Measurements from ENCODE around the gene GALNT17. TPM values are rescaled to one million over a fixed set of nuclear protein-coding genes. Genes with fewer than 3 reads are reported as not detected.

Gene GALNT17
- polyA plus RNA-seq, 1 experiment = not detected

- no peak for DNase-seq (ENCODE audit: low read depth, low spot score)
- H3K9me3 ChIP-seq (ENCODE audit: control insufficient read depth, insufficient read depth, low read length) = peaks cover 47% of the 10 kb centered on the region
- H3K4me3 ChIP-seq (ENCODE audit: low read depth, low read length) = no peak overlapping the region
- no peaks in the 10 kb centered on the region for H3K27me3 ChIP-seq (ENCODE audit: control insufficient read depth, insufficient read depth, low read length)
- ChIA-PET CTCF (no interaction called here), POLR2A (no interaction called here)
- no peak overlapping the region for H3K27ac ChIP-seq (ENCODE audit: low read depth, low read length)
- TF ChIP-seq, protein P1, sequence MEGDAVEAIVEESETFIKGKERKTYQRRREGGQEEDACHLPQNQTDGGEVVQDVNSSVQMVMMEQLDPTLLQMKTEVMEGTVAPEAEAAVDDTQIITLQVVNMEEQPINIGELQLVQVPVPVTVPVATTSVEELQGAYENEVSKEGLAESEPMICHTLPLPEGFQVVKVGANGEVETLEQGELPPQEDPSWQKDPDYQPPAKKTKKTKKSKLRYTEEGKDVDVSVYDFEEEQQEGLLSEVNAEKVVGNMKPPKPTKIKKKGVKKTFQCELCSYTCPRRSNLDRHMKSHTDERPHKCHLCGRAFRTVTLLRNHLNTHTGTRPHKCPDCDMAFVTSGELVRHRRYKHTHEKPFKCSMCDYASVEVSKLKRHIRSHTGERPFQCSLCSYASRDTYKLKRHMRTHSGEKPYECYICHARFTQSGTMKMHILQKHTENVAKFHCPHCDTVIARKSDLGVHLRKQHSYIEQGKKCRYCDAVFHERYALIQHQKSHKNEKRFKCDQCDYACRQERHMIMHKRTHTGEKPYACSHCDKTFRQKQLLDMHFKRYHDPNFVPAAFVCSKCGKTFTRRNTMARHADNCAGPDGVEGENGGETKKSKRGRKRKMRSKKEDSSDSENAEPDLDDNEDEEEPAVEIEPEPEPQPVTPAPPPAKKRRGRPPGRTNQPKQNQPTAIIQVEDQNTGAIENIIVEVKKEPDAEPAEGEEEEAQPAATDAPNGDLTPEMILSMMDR (IDR thresholded peaks at IDR 0.05; ENCODE audit: low read depth, low read length) = no peak
Measured at GRCh38 chr7:71716690-71717089, 584.7 kb downstream of the GALNT17 start.

GRCh38 chr7:71718563-71718962 lies 586.6 kb downstream of the GALNT17 start:
- DNase-seq (ENCODE audit: low read depth, low spot score) = no peak
- H3K27ac ChIP-seq (ENCODE audit: low read depth, low read length) = no peak overlapping the region
- ChIA-PET CTCF (no interaction called here), POLR2A (no interaction called here)
- TF ChIP-seq, protein P1 (IDR thresholded peaks at IDR 0.05; ENCODE audit: low read depth, low read length) = no peak
- no peaks in the 10 kb centered on the region for H3K27me3 ChIP-seq (ENCODE audit: control insufficient read depth, insufficient read depth, low read length)
- H3K9me3 ChIP-seq (ENCODE audit: control insufficient read depth, insufficient read depth, low read length) = peaks cover 29% of the 10 kb centered on the region
- no peak overlapping the region for H3K4me3 ChIP-seq (ENCODE audit: low read depth, low read length)

DNA sequence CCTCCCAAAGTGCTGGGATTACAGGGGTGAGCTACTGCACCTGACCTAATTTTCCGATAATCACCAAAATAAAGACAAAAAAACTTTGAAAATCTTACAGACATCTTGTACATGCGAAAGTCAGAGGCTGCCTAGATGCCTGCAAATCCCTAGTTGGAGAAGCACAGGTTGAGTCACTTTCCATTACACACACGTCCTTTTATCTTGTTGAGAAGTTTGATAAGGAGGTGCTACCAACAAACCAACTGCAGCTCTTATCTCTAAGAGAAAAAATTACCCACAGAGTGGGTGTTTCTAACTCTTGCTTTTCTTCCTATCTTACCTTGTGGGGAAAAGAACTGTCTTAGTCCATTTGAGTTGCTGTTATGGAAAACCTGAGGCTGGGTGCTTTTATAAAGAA lies 589.8 kb downstream of the GALNT17 start:
- no peak for DNase-seq (ENCODE audit: low read depth, low spot score)
- Histone ChIP-seq H3K9me3 (ENCODE audit: control insufficient read depth, insufficient read depth, low read length) (peaks cover 15% of the 10 kb centered on the region), H3K27me3 (ENCODE audit: control insufficient read depth, insufficient read depth, low read length) (no peaks in the 10 kb centered on the region), H3K4me3 (ENCODE audit: low read depth, low read length) (no peak overlapping the region), H3K27ac (ENCODE audit: low read depth, low read length) (no peak overlapping the region)
- POLR2A ChIA-PET = no interaction called here
- CTCF ChIA-PET = no interaction called here
- TF ChIP-seq, protein P1 (IDR thresholded peaks at IDR 0.05; ENCODE audit: low read depth, low read length) = no peak

- POLR2A ChIA-PET = no interaction called here
- DNase-seq (ENCODE audit: low read depth, low spot score) = no peak
- CTCF ChIA-PET = no interaction called here
- Histone ChIP-seq H3K27me3 (ENCODE audit: control insufficient read depth, insufficient read depth, low read length) (no peaks in the 10 kb centered on the region), H3K4me3 (ENCODE audit: low read depth, low read length) (no peak overlapping the region), H3K9me3 (ENCODE audit: control insufficient read depth, insufficient read depth, low read length) (peaks cover 14% of the 10 kb centered on the region), H3K27ac (ENCODE audit: low read depth, low read length) (no peak overlapping the region)
- TF ChIP-seq, protein P1 (IDR thresholded peaks at IDR 0.05; ENCODE audit: low read depth, low read length) = no peak
Measured at GRCh38 chr7:71723859-71724258, 591.9 kb downstream of the GALNT17 start.

DNA sequence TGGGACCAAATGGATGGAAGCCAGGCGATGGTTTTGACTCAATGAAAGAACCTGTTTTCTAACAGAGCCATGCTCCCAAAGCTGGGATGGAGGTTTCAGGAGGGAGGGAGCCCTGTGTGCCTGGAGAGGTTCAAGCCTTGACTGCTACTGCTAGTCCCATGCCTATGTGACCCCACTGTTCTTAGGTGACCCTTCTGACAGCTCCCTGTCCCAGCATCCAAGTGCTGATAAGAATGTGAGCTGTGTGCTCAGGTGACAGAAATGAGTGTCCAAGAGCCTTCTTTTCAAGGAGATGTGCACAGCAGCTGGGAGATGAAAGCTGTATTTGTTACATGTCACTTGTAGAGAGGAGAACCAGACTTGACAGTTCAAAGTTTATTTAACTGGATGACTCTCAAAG lies 595.4 kb downstream of the GALNT17 start:
- TF ChIP-seq, protein P1 (IDR thresholded peaks at IDR 0.05; ENCODE audit: low read depth, low read length) = no peak
- POLR2A ChIA-PET = no interaction called here
- no peaks in the 10 kb centered on the region for H3K27me3 ChIP-seq (ENCODE audit: control insufficient read depth, insufficient read depth, low read length)
- CTCF ChIA-PET = no interaction called here
- DNase-seq (ENCODE audit: low read depth, low spot score) = no peak
- H3K27ac ChIP-seq (ENCODE audit: low read depth, low read length) = no peak overlapping the region
- H3K9me3 ChIP-seq (ENCODE audit: control insufficient read depth, insufficient read depth, low read length) = peaks cover 14% of the 10 kb centered on the region
- H3K4me3 ChIP-seq (ENCODE audit: low read depth, low read length) = no peak overlapping the region

All from AG04450 (cell line).